ENCODE data around the gene SAMHD1.

- TF ChIP-seq CTCF (IDR thresholded peaks at IDR 0.05; ENCODE audit: poor library complexity, severe bottlenecking), result no peak
- TF ChIP-seq REST (IDR thresholded peaks at IDR 0.05; ENCODE audit: borderline replicate concordance), result no peak
Measured at GRCh38 chr20:36956016-36956415, 4.5 kb upstream of the SAMHD1 start.
